Suprapubic skin (tissue), 4 donors: ENCODE results near the gene SGTA. TPM values are rescaled to one million over a fixed set of nuclear protein-coding genes. Genes with fewer than 3 reads are reported as not detected.

Experiments
- DNase-seq, 2 donors: peaks; one replicate each; pipeline ENCODE4 v3.0.0-alpha.2; 2019; ENCODE audit warnings: low spot score in 2 of 2
- H3K27ac ChIP-seq: fragments of 200-600 bp; sonication (generic); one replicate; pipeline ENCODE4 v1.5.1; 2019
- H3K27me3 ChIP-seq: fragments of 200-600 bp; sonication (generic); one replicate; pipeline ENCODE4 v1.5.1; 2019
- H3K36me3 ChIP-seq: fragments of 200-600 bp; sonication (generic); one replicate; pipeline ENCODE4 v1.5.1; 2019
- H3K4me1 ChIP-seq: fragments of 200-600 bp; sonication (generic); one replicate; pipeline ENCODE4 v1.5.1; 2019
- H3K4me3 ChIP-seq: fragments of 200-600 bp; sonication (generic); one replicate; pipeline ENCODE4 v1.5.1; 2019; ENCODE audit warnings: mild to moderate bottlenecking
- H3K9me3 ChIP-seq: fragments of 200-600 bp; sonication (generic); one replicate; pipeline ENCODE4 v1.5.1; 2019
- EP300 ChIP-seq: sonication (generic); formaldehyde crosslinking; IDR thresholded peaks from one replicate; pipeline ENCODE4 v1.6.1; 2017; ENCODE audit warnings: antibody characterized with exemption
- POLR2A ChIP-seq, 2 donors: fragments of 450-650 bp; IDR thresholded peaks; one replicate each; pipeline ENCODE4 v1.6.1; 2017; ENCODE audit warnings: antibody characterized with exemption in 2 of 2, mild to moderate bottlenecking in 2 of 2, moderate library complexity in 2 of 2
- POLR2AphosphoS5 ChIP-seq, 3 donors: sonication (generic); formaldehyde crosslinking; IDR thresholded peaks; one replicate each; pipeline ENCODE4 v1.6.1; 2017; ENCODE audit warnings: antibody characterized with exemption in 3 of 3
- WGBS: methylation state at CpG from one replicate; pipeline ENCODE4 v1.1.5; 2018; 5-methylcytosine and 5-hydroxymethylcytosine counted together
- total RNA-seq, 4 donors: library from RNA; depleted of rRNA; stranded (reverse); fragments of >200 nt; gene quantifications; one replicate each; pipeline ENCODE4 v1.1.0, GENCODE V29; 2016
- TF ChIP-seq, protein P1 (sequence below), 2 donors: fragments of 200-600 bp in 1 of 2; fragments of 450-650 bp in 1 of 2; sonication (generic) in 1 of 2; IDR thresholded peaks; one replicate each; pipeline ENCODE4 v1.5.1; 2016 to 2019; ENCODE audit warnings: antibody characterized with exemption in 2 of 2, mild to moderate bottlenecking in 1 of 2, moderate library complexity in 1 of 2

SGTA gene
- 10 to 100 TPM; 29.1 to 48.9 (median 40.6) TPM for total RNA-seq

- Histone ChIP-seq H3K4me1 (peaks cover 65% of the 10 kb centered on the region), H3K27ac (peak within 1 kb of the TSS; percentile 82), H3K27me3 (no peaks in the 10 kb centered on the region), H3K36me3 (peaks cover 5% of the 10 kb centered on the region), H3K4me3 (peak within 1 kb of the TSS; percentile 84), H3K9me3 (no peaks in the 10 kb centered on the region)
- 2% methylated on average over 35 of the region's 68 CpGs for WGBS
- peak; percentile 99 for DNase-seq
- TF ChIP-seq POLR2AphosphoS5 (IDR thresholded peaks at IDR 0.05), result peak; percentile 2 to 94 (median 24)
- TF ChIP-seq, protein P1, sequence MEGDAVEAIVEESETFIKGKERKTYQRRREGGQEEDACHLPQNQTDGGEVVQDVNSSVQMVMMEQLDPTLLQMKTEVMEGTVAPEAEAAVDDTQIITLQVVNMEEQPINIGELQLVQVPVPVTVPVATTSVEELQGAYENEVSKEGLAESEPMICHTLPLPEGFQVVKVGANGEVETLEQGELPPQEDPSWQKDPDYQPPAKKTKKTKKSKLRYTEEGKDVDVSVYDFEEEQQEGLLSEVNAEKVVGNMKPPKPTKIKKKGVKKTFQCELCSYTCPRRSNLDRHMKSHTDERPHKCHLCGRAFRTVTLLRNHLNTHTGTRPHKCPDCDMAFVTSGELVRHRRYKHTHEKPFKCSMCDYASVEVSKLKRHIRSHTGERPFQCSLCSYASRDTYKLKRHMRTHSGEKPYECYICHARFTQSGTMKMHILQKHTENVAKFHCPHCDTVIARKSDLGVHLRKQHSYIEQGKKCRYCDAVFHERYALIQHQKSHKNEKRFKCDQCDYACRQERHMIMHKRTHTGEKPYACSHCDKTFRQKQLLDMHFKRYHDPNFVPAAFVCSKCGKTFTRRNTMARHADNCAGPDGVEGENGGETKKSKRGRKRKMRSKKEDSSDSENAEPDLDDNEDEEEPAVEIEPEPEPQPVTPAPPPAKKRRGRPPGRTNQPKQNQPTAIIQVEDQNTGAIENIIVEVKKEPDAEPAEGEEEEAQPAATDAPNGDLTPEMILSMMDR (IDR thresholded peaks at IDR 0.05), result peak; percentile 34 to 64
- TF ChIP-seq POLR2A (IDR thresholded peaks at IDR 0.05), result peak in 1 of 2 donors; percentile 58
- TF ChIP-seq EP300, result no peak
These were observed at the start of gene SGTA for GRCh38 chr19:2782936-2783780. SGTA (minus strand) TSS chr19:2783273; CDS start chr19:2769068, 14,205 bp downstream.

GRCh38 chr19:2827840-2828489 lies 44.9 kb upstream of the SGTA start:
- Histone ChIP-seq H3K9me3 (peaks cover 4% of the 10 kb centered on the region), H3K27ac (no peak overlapping the region), H3K36me3 (peaks cover 31% of the 10 kb centered on the region), H3K4me3 (no peak overlapping the region), H3K27me3 (no peaks in the 10 kb centered on the region), H3K4me1 (no peaks in the 10 kb centered on the region)
- 94% methylated on average over 13 of the region's 13 CpGs for WGBS
- no peak for DNase-seq
- TF ChIP-seq, protein P1 (IDR thresholded peaks at IDR 0.05), result no peak
- TF ChIP-seq EP300, result no peak

- peaks cover 21% of the 10 kb centered on the region for H3K36me3 ChIP-seq
- no peaks in the 10 kb centered on the region for H3K4me1 ChIP-seq
- 86% methylated on average over 2 of the region's 2 CpGs for WGBS
These were observed 43.9 kb upstream of the SGTA start for GRCh38 chr19:2827022-2827421.

GRCh38 chr19:2824129-2824528 lies 41.1 kb upstream of the SGTA start:
- peaks cover 17% of the 10 kb centered on the region for H3K4me1 ChIP-seq
- TF ChIP-seq EP300 (no peak), POLR2AphosphoS5 (IDR thresholded peaks at IDR 0.05) (no peak), POLR2A (IDR thresholded peaks at IDR 0.05) (no peak)
- TF ChIP-seq, protein P1 (IDR thresholded peaks at IDR 0.05), result no peak
- 61% methylated on average over 3 of the region's 8 CpGs for WGBS
- no peak for DNase-seq
- H3K27me3 ChIP-seq, result no peaks in the 10 kb centered on the region
- H3K27ac ChIP-seq, result no peak overlapping the region
- H3K4me3 ChIP-seq, result no peak overlapping the region
- peaks cover 21% of the 10 kb centered on the region for H3K36me3 ChIP-seq
- H3K9me3 ChIP-seq, result no peaks in the 10 kb centered on the region

More at GRCh38 chr19:2827022-2827421, 43.9 kb upstream of the SGTA start:
- no peak overlapping the region for H3K27ac ChIP-seq
- no peak overlapping the region for H3K4me3 ChIP-seq
- H3K27me3 ChIP-seq, result no peaks in the 10 kb centered on the region
- no peaks in the 10 kb centered on the region for H3K9me3 ChIP-seq
- DNase-seq, result no peak
- TF ChIP-seq POLR2AphosphoS5 (IDR thresholded peaks at IDR 0.05) (no peak), EP300 (no peak), POLR2A (IDR thresholded peaks at IDR 0.05) (no peak)
- TF ChIP-seq, protein P1 (IDR thresholded peaks at IDR 0.05), result no peak

DNA sequence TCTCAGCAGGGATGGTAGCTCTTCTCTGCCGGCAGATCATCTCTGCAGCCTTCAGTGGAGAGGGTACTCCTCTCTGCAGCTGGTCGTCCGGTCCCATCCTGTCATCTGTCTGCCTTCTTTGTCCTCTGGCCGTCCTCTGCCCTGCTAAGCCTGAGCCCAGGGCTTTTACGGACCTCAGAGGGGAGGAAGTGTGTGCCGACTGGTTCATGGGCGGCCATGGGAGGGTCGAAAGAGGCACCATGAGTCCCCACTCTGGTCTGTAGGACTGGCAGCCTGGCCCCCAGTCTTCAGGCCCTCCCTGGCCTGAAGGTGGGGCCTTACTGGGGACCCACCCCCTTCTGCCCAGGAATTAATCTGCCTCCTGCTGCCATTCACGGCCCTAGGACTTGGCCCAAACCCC lies 40.6 kb upstream of the SGTA start:
- Histone ChIP-seq H3K4me3 (no peak overlapping the region), H3K36me3 (peaks cover 21% of the 10 kb centered on the region), H3K27me3 (no peaks in the 10 kb centered on the region), H3K4me1 (peaks cover 18% of the 10 kb centered on the region), H3K27ac (no peak overlapping the region), H3K9me3 (no peaks in the 10 kb centered on the region)
- 68% methylated on average over 6 of the region's 9 CpGs for WGBS
- no peak for DNase-seq
- TF ChIP-seq, protein P1 (IDR thresholded peaks at IDR 0.05), result no peak
- no peak for TF ChIP-seq POLR2A (IDR thresholded peaks at IDR 0.05)
- TF ChIP-seq POLR2AphosphoS5 (IDR thresholded peaks at IDR 0.05), result no peak
- no peak for TF ChIP-seq EP300
